NCI-H2107 (cell line): Measurements from ENCODE around the gene OR7A5.
"Not testable (repeated sequence)": the region's sequence is repeated elsewhere in the genome, so short reads cannot be mapped to it uniquely, and the experiment has no call there.

Source experiments
- DNase-seq: peaks from one replicate; lab custom pipeline; 2025; lab: John Stamatoyannopoulos, UW

The OR7A5 gene

DNA sequence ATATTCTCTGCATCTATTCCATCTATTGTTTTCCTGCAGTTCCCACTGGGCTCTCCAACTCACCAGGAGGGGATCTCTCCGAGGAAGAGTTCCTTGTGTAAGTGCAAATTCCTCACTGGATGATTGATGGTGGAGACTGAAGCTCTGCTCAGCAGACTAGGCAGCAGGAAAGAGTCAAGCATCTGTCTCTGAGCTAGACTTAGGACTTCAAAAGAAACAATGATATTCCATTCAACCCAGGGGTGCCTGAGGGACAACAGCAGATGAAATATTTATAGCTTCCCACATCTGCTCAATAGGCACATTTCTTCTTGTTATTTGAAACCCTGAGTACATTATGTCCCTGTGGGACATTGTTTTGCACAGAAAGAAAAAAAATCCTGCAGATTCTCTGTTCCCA is at the start of gene OR7A5, which contains the start of gene OR7C1:
OR7A5 (minus strand) TSS at position 175 of the 400 bp plus-strand sequence. CDS start 6,944 bp downstream, outside the sequence.
OR7C1 (minus strand) TSS at position 175 of the 400 bp plus-strand sequence. CDS start 35,049 bp downstream, outside the sequence.
- DNase-seq = no peak

DNA sequence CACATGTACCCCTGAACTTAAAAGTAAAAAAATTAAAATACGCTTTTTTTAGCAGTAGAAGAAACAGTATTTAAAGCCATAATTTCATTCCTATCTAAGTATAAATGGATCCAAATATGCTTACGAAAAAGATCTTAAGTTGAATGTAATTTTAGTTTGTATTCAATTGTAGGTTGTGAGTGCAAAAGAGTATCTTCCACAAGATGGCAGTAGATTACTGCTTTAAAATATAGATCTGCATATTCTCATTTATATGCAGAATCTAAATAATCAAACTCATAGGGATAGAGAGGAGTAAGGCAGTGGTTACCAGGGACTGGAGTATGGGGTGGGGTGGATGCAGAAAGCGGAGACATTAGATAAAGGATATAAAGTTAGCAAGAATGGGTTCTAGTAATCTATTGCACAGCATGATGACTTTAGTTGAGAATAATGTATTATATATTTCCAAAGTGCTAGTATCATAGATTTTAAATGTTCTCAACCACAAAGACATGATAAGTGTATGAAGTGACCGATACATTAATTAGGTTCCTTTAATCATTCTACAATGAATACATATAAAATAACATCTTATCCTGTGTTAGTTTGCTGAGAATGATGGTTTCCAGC is 36.7 kb upstream of the OR7A5 start:
- DNase-seq = no peak

DNA sequence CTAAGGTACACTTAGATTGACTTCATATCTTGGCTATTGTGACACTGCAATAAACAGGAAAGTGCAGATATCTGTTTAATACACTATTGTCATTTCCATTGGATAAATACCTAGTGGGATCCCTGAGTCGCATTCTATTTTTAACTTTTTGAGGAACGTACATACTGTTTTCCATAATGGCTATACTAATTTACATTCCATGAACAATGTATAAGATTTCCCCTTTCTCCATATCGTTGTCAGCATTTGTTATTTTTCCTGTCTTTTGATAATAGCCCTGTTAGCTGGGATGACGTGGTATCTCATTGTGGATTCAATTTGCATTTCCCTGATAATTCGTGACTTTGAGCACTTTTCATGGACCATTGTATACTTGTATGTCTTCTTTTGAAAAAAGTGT is 33.5 kb upstream of the OR7A5 start:
- DNase-seq = no peak

DNA sequence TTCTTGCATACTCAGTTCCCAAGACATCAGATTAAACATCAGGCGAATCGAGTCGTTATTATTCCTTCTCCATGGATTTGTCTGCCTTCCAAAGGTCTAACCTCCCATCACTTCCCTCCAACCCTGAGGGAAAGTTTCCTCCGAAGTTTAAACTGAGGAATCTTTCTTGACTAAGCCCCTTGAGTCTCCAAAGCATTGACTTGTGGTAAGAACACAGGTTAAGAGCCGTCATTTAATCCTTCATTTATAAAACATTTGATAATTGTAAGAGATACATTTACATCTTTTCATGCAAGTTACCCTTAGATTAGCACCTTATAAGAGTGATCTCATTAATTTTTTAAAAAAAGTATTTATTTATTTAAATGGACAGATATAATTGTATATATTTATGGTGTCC is 13.8 kb upstream of the OR7A5 start, which contains the start of gene OR7A10:
OR7A10 (minus strand) TSS at position 101 of the 400 bp plus-strand sequence. CDS start 7,045 bp downstream, outside the sequence.
- no peak for DNase-seq

DNA sequence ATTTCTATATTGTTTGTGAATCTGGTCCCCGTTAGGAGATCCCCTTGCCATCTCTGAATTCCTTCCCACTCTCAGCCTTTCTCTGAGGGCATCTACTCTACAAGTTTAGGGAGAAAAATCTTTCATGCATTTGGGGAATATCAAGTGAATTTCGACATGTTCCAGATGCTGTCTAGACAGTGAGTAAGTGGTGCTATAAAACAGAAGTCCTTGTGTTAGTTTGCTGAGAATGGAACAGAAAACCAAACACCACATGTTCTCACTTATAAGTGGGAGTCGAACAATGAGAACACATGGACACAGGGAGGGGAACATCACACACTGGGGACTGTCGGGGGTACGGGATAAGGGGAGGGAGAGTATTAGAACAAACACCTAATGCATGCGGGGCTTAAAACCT is 8.6 kb upstream of the OR7A5 start:
- DNase-seq = no peak

DNA sequence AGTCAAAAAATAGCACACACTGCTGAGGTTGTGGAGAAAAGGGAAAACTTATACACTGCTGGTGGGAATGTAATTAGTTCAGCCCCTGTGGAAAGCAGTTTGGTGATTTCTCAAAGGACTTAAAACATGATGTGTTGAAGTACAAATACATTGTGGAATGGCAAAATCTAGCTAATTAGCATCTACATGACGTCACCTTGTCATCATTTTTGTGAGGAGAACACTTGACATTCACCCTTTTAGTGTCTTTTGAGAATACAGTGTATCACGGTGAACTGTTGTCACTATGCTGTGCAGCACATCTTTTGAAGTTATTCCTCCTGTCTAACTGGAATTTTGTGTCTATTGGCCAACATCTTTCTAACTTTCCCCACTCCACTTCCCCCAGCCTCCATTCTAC is 8.2 kb upstream of the OR7A5 start:
- DNase-seq = no peak

DNA sequence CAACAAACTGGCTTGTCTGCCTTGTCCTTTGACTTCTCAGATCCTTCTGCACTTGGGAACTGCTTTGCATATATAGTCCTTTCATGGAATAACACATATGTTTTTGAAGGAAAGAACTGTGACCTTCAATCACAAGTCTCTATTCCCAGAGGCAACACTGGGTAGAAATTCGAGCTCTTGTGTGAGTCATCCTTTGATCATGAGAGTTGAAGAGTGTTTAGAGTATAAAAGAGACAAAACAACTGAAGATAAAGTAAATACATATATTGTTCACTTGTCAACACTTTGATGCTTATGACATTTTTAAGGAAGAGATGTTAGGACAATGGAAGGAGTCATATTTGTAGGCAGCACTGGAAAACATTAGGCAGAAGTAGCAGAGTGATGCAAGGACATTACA is 5.2 kb upstream of the OR7A5 start:
- no peak for DNase-seq

DNA sequence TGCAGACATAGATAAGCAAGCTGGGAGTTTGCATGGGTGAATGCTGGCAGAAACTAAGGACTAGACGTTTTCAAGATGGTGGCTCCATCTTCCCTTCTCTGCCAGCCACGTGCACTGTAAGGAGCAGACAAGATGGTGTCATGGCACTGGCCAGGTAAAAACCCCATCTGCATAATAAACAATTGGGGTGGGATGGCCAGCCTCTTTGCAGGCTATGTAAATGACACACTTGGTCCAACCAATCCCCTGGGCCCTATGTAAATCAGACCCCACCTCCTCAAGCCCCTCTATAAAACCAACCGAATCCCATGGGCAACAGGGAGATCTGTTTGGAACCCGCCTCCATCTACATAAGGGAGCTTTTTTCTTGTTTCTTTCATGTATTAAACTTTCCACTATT is 2.4 kb upstream of the OR7A5 start:
- no peak for DNase-seq

DNA sequence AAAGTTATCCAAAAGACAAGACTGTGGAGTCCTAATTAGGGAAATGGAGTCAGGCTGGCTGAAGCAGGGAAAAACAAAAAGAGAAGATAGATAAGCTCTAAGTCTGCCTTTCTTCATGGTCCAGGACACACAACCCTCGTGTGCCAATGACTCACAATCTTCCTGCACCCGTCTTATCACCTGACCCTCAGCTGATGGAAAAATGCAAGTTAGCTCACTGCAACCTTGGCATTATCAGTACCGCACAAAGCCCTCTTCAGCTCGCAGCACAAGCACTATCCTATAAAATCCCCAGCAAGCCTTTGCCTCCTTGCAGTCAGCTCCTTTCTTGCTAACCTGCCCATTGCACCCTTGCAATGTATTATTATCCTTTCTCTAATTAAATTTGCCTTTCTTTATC is 4.3 kb downstream of the OR7A5 start:
- no peak for DNase-seq

DNA sequence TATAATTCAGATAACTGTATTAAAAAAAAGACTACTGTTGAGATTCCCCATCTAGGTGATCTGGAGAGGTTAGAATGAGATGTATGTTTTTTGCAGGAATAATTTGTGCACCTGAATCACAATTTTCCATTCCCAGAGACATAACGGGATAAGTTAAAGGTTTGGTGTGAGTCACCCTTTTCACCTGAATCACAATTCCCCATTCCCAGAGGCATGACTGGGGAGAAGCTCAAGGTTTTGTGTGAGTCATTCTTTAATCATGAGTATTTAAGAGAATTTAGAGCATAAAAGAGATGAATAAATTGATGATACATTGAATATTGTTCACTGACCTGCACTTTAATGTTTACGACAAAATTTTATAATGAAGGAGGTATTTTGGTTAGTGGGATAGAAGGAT is 9.0 kb downstream of the OR7A5 start:
- no peak for DNase-seq

DNA sequence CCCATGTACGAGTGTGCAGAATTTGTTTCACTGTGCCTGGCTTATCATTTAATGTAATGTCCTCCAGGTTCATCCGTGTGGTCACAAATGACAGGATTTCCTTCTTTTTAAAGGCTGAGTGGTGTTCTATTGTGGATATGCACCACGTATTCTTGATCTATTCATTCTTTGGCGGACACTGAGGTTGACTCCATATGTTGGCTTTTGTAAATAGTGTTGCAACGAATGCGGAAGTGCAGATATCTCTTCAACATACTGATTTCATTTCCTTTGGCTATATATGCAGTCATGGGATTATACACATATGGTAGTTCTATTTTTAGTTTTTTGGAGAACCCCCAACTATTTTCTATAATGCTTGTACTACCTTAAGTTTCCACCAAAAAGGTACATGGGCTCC is 13.0 kb downstream of the OR7A5 start:
- DNase-seq = no peak

DNA sequence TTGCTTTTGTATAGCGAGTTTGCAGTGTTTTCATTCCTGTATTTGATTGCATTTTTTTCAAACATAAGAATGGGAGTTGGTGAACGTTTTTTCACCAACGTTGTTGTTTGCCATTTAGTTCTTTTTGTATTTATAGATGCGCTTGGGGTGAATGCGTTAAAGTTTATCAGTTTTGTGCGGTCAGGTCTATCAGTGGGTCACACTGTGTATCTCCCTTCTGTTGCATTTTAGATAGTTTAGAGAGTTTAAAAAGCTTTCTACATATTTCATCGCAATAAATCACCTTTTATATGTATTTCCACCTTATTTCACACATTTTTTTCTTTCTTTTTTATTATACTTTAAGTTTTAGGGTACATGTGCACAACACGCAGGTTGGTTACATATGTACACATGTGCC is 16.4 kb downstream of the OR7A5 start:
- DNase-seq = no peak

DNA sequence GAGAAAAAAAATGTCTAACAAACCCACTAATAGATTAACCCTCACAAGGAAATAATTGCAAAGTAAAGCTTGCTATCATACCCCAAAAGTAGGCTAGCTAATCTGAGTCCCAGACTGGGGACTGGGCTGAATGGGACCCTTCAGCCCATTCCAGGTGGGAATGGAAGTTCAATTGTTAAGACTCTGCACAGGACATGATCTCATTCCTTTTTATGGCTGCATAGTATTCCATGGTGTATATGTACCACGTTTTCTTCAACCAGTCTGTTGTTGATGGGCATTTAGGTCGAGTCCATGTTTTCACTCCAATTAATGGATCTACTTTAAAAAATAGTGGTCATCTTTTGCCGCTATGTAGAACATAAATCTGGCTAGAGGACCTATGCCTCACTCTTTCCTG is 17.9 kb downstream of the OR7A5 start:
- no peak for DNase-seq

DNA sequence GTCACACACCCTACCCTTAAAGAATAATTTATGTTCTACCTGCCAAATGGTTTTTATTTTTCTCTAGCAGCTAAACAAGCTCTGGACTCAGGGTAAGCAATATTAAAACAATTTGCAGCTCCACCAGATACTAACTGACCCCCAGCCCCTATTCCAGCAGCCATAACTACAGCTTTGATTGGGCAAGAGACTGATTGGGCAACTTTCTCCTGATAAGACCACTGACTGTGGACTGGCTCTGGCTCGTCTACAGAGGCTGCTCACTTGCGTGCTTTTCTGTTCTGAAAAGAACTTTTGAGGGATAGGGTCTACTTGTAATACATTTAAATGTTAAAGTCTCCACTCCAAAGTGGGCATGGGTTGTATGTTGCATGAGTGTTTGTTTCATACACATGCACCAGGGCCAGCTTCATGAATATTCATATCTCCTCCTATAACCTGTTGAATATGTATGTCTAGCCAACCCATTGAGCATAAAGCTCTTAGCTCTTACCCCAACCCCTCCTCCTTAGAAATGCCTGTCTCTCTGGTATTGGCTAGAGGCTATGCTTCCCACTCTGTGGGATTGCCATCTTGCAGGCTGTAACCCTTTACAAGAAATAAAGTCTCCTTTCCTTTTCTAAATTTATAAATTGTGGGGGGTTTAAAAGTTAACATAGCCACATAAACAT is 19.9 kb downstream of the OR7A5 start:
- no peak for DNase-seq

DNA sequence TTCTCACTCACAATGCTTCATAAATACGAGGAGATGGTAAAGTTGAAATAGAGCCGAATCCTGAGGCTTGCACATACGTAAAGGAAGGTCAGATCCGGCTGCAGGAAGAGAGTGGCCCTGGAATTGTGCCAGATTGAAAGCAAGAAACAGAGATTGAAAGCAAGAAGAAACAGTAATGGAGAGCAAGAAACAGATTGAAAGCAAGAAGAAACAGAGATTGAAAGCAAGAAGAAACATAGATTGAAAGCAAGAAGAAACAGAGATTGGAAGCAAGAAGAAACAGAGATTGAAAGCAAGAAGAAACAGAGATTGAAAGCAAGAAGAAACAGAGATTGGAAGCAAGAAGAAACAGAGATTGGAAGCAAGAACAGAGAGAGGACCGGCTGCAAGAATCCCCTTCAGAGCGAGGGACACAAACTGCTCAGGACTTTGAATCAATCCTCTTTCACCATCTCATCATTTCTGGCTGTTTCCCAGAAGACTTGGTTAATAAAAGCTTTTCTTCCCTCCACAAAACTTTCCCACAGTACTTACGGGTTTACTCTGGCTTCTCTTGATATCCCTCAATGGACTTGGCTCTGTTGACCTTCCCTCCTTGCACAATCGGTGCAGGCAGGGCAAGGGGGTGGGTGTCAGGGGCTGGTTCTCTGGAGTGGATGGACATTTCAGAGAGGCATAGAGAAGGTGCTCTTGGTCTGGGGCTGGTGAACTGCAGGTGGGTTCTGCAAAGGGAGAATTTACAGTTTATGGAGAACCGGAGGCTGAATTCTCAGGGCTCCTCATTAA is 25.5 kb downstream of the OR7A5 start:
- DNase-seq = no peak

DNA sequence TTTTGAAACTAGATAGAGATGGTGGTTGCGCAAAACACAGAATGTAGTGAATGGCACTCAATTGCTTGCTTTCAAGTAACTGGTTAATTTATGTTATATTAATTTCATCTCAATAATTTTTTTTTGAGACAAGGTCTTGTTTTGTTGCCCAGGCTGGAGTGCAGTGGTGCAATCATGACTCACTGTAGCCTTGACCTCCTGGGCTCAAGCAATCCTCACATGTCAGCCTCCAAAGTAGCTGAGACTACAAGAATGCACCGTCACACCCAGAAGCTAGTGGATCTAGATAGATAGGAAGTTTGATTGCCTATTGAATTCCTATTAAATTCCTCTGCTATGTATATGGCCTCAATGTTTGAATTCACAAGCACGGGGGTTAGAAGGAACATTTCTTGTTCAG is 30.2 kb downstream of the OR7A5 start:
- no peak for DNase-seq

DNA sequence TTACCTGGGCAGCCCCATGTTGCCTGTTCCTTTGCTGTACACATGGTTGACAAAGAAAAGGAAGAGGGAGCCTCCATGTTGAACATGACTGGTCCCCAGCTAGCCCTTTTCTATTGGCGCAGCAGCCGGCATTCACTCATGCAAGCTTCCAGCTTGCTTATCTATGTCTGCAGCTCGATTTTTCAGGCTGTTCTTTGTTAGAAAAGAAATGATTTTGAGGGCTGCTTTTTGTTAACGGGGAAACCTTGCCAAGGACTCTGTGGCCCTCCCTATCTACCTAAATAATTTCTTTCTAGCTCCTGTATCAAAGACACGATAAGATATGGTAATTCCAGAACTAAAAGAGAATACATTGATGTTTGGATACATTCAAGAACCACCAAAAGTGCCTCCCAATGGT is 36.2 kb downstream of the OR7A5 start:
- DNase-seq = no peak

DNA sequence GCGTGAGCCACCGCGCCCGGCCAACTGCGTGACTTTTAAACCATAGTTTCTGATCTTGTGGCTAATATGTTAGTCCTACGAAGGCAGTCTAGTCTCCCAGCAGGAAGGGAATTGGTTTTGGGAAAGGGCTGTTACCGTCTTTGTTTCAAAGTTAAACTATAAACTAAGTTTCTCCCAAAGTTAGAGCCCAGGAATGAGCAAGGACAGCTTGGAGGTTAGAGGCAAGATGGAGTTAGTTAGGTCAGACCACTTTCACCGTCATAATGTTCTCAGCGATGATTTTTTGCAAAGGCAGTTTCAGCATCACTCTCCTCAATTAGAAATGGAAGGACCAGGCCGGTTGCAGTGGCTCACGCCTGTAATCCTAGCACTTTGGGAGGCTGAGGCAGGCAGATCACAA is 39.0 kb downstream of the OR7A5 start:
- no peak for DNase-seq

DNA sequence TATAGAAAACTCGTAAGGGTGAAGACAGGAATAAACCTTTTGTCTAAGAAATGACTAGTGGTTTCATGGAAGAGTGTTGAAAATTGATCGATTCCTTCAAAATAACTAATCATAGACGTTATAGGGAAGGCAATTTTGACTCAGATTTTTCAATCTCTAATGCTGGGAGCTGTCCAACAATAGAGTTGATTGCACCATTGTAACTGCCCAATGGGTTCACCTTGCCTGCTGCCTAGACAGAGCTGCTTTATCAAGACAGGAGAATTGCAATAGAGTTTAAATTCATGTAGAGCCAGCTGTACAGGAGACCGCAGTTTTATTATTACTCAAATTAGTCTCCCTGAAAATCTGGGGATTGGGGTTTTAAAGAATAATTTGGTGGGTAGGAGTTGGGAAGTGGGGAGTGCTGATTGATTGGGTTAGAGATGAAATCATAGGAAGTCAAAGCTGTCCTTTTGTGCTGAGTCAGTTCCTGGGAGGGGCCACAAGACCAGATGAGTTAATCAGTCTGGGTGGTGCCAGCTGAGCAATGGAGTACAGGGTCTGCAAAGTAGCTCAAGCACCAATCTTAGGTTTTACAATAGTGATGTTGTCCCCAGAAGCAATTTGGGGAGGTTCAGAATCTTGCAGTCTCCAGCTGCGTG is 39.8 kb downstream of the OR7A5 start:
- DNase-seq = no peak

DNA sequence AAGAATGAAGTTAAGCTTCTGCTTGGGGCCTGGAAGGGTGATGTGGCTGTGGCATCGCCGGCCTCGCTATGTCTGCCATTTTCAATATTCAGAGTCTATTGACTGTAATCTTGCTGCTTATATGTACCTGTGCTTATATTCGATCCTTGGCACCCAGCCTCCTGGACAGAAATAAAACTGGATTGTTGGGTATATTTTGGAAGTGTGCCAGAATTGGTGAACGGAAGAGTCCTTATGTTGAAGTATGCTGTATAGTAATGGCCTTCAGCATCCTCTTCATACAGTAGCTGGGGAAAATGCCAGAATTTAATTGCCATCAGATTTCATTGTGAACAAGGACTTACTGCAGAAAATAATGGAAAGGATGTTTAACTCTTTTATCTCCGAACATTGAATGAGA is 42.7 kb downstream of the OR7A5 start:
- not testable (repeated sequence) for DNase-seq

DNA sequence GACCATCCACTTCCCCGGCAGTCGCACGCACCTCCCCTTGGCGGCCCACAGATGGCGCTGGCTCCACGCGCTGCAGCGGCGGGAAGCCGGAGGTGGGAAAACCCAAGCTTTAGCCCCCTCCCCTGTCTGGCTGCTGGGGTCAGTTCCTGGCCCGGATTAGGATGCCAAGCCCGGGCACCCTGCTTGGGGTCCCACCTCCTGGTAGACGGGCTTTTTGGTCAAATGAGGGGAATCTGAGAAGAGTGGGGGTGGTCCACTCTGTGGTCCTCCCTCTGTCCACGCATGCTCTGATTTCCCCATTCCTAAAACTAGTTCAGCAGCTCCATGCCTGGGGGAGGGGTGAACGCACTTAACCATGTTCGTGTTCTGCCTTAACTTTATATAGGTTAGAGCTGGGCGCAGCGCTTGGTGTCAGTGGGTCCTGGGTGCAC is 48.5 kb downstream of the OR7A5 start:
- DNase-seq = no peak

DNA sequence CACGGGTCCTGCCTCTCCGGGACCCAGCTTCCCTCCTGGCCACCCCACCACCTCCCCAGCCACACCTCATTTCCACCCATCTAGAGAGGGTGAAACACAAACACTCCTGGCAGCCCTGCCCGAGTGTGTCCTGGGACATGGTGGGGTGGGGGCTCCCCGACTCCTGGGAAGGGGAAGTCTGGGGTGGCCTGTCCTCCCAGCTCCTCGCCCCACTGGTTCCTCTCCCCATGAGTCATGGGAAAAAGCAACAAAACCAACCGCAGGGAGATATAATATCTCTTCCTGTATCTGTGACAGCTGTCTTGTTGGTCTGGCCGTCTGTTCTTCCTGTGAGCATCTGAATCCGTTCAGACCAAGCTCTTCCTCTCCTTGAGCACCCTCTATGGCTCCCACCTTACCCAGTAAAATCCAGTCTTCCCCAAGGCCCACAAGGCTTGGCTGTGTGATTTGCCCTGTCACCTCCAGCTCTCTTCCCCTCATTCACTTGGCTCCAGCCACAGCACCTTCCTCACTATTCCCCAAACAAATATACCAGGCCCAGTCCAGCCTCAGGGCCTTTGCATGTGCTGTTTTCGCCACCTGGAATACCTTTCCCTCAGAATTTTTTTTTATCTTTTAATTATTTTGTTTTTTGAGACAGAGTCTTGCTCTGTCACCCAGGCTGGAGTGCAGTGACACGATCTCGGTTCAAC is 49.7 kb downstream of the OR7A5 start:
- DNase-seq = not testable (repeated sequence)
